ENCODE results near the gene REG1A. TPM values are rescaled to one million over a fixed set of nuclear protein-coding genes. Genes with fewer than 3 reads are reported as not detected.

The REG1A gene
- total and polyA plus RNA-seq, 2 of the 13 experiments (the other 11 are each of a cell fraction or from before 2014, with no cell fraction given): not detected

GRCh38 chr2:79159653-79160052 is 39.4 kb downstream of the REG1A start, which contains the start of gene REG3A (continued):
- no peak for TF ChIP-seq ZNF770 (CRISPR knock-in tag; IDR thresholded peaks at IDR 0.05)

- ChIA-PET POLR2A (no interaction called here), CTCF (ENCODE audit: low intra/inter-chr PET ratio, low total read pairs) (no interaction called here)
- in situ Hi-C loops (cut with HindIII; ENCODE audit: extremely low pct_ligation_motif_present, low pct_unique_long_range_greater_than_20kb): no loop called here
- H3K36me3 ChIP-seq (replicated peaks in 1 of 2; ENCODE audit: control insufficient read depth in 1 of 2, insufficient read depth in 2 of 2, low read length in 2 of 2): no peaks in the 10 kb centered on the region
- H3K9ac ChIP-seq (ENCODE audit: insufficient read depth, low read depth, low read length): no peak overlapping the region
- no peak overlapping the region for H2AFZ ChIP-seq (ENCODE audit: low read length)
- no peaks in the 10 kb centered on the region for H3K4me1 ChIP-seq (ENCODE audit: insufficient read depth, low read length)
- FAIRE-seq (peak; percentile 32), ATAC-seq (no peak), DNase-seq (ENCODE audit: low spot score) (no peak)
- WGBS (ENCODE audit: low lambda C conversion rate): 4% methylated on average over 2 of the region's 2 CpGs
- no peaks in the 10 kb centered on the region for H3K79me2 ChIP-seq (ENCODE audit: insufficient read depth, low read length)
- intact Hi-C loops (cut with micrococcal nuclease; ENCODE audit: unreplicated experiment): no loop called here
- no peak overlapping the region for H3K27ac ChIP-seq (ENCODE audit: extremely low read length, insufficient read depth, low read length)
- H3K4me2 ChIP-seq (ENCODE audit: low read depth, low read length): no peak overlapping the region
- H4K20me1 ChIP-seq (ENCODE audit: insufficient read depth, low read length): no peaks in the 10 kb centered on the region
- H3K9me3 ChIP-seq (ENCODE audit: low read length): no peaks in the 10 kb centered on the region
- H3K27me3 ChIP-seq (ENCODE audit: control insufficient read depth in 1 of 2, insufficient read depth in 2 of 2, low read length in 2 of 2): no peaks in the 10 kb centered on the region
- H3K4me3 ChIP-seq (replicated peaks in 1 of 3; ENCODE audit: insufficient read depth in 1 of 3, low read depth in 2 of 3, low read length in 3 of 3): no peak overlapping the region
- TF ChIP-seq ZNF331 (CRISPR knock-in tag; IDR thresholded peaks at IDR 0.05) (no peak), EEA1 (CRISPR knock-in tag; IDR thresholded peaks at IDR 0.05; ENCODE audit: borderline replicate concordance) (no peak), CREBL2 (CRISPR knock-in tag; IDR thresholded peaks at IDR 0.05; ENCODE audit: borderline replicate concordance) (no peak), PLRG1 (conservative IDR thresholded peaks at IDR 0.05) (no peak), ZNF660 (CRISPR knock-in tag; IDR thresholded peaks at IDR 0.05; ENCODE audit: borderline replicate concordance, low read depth) (no peak), ZNF792 (CRISPR knock-in tag; IDR thresholded peaks at IDR 0.05) (no peak)
- no TSS peak for BruUV-seq (replicated peaks)
Observed at GRCh38 chr2:79162132-79162531, 41.8 kb downstream of the REG1A start.

Measured in HepG2 (cell line).